Osteoblast (primary cell): ENCODE measurements around the gene PARD3. TPM values are rescaled to one million over a fixed set of nuclear protein-coding genes. Genes with fewer than 3 reads are reported as not detected.

Source experiments
- DNase-seq: peaks from one replicate; pipeline ENCODE4 v3.0.0; 2011; ENCODE audit warnings: low spot score, mixed read lengths; ENCODE audit not compliant: insufficient read length; ENCODE audit errors: missing footprints
- H2AFZ ChIP-seq: 2 replicates; pipeline ENCODE4 v1.6.0; 2011; ENCODE audit warnings: mild to moderate bottlenecking, low read length
- H3K27ac ChIP-seq: 2 replicates; pipeline ENCODE4 v1.5.1; 2011; ENCODE audit warnings: mild to moderate bottlenecking, low read depth, low read length, moderate library complexity
- H3K27me3 ChIP-seq: 2 replicates; pipeline ENCODE4 v1.6.0; 2012; ENCODE audit warnings: mild to moderate bottlenecking, control low read depth, inconsistent platforms, low read length, moderate library complexity; ENCODE audit not compliant: insufficient read depth
- H3K36me3 ChIP-seq: 2 replicates; pipeline ENCODE4 v1.5.1; 2011; ENCODE audit warnings: mild to moderate bottlenecking, low read length, control low read depth, moderate library complexity; ENCODE audit not compliant: insufficient read depth
- H3K4me1 ChIP-seq: 2 replicates; pipeline ENCODE4 v1.5.1; 2011; ENCODE audit warnings: mild to moderate bottlenecking, low read length, control low read depth, moderate library complexity; ENCODE audit not compliant: insufficient read depth
- H3K4me2 ChIP-seq: 2 replicates; pipeline ENCODE4 v1.6.0; 2011; ENCODE audit warnings: mild to moderate bottlenecking, low read length; ENCODE audit not compliant: insufficient read depth
- H3K4me3 ChIP-seq: fragments of 200-600 bp; sonication (generic); 3 replicates; pipeline ENCODE4 v1.5.1; 2012; ENCODE audit warnings: mild to moderate bottlenecking, low read length, inconsistent platforms; ENCODE audit not compliant: insufficient read depth
- H3K79me2 ChIP-seq: 2 replicates; pipeline ENCODE4 v1.6.0; 2012; ENCODE audit warnings: mild to moderate bottlenecking, low read length, control low read depth, inconsistent platforms; ENCODE audit not compliant: insufficient read depth
- H3K9me3 ChIP-seq: 2 replicates; pipeline ENCODE4 v1.5.1; 2011; ENCODE audit warnings: low read depth, low read length, control low read depth
- H4K20me1 ChIP-seq: 2 replicates; pipeline ENCODE4 v1.6.0; 2012; ENCODE audit warnings: mild to moderate bottlenecking, low read length, control low read depth; ENCODE audit not compliant: insufficient read depth
- CTCF ChIP-seq: IDR thresholded peaks from 2 replicates; pipeline ENCODE4 v1.5.1; 2011; ENCODE audit warnings: mild to moderate bottlenecking, low read depth, low read length, moderate library complexity; ENCODE audit errors: extremely low read depth
- total RNA-seq: library from RNA; depleted of rRNA; stranded (reverse); fragments of >200 nt; gene quantifications from 2 replicates; pipeline ENCODE4 v1.2.3, GENCODE V29; 2012

PARD3 gene
- total RNA-seq, 1 donor = 71.7 TPM

GRCh38 chr10:34343764-34344163, 471.3 kb downstream of the PARD3 start:
- Histone ChIP-seq H3K36me3 (no peaks in the 10 kb centered on the region), H3K79me2 (no peaks in the 10 kb centered on the region), H4K20me1 (no peaks in the 10 kb centered on the region), H3K4me1 (peaks cover 26% of the 10 kb centered on the region), H2AFZ (no peak overlapping the region), H3K27me3 (no peaks in the 10 kb centered on the region), H3K9me3 (no peaks in the 10 kb centered on the region), H3K4me2 (no peak overlapping the region), H3K4me3 (no peak overlapping the region), H3K27ac (no peak overlapping the region)
- TF ChIP-seq CTCF = no peak
- no peak for DNase-seq

GRCh38 chr10:34341473-34341872, 473.6 kb downstream of the PARD3 start:
- peak overlapping the region; percentile 3 for H3K27ac ChIP-seq
- no peaks in the 10 kb centered on the region for H3K9me3 ChIP-seq
- no peaks in the 10 kb centered on the region for H3K79me2 ChIP-seq
- H2AFZ ChIP-seq = no peak overlapping the region
- peaks cover 31% of the 10 kb centered on the region for H3K4me1 ChIP-seq
- peak overlapping the region; percentile 44 for H3K4me2 ChIP-seq
- H3K36me3 ChIP-seq = no peaks in the 10 kb centered on the region
- no peak for TF ChIP-seq CTCF
- DNase-seq = no peak
- no peak overlapping the region for H3K4me3 ChIP-seq
- H4K20me1 ChIP-seq = no peaks in the 10 kb centered on the region
- no peaks in the 10 kb centered on the region for H3K27me3 ChIP-seq

GRCh38 chr10:34340934-34341333, 474.2 kb downstream of the PARD3 start:
- DNase-seq = no peak
- Histone ChIP-seq H3K4me2 (peak overlapping the region; percentile 44), H3K4me3 (no peak overlapping the region), H3K36me3 (no peaks in the 10 kb centered on the region), H3K9me3 (no peaks in the 10 kb centered on the region), H2AFZ (no peak overlapping the region), H3K27me3 (no peaks in the 10 kb centered on the region), H3K4me1 (peaks cover 33% of the 10 kb centered on the region), H3K79me2 (no peaks in the 10 kb centered on the region), H4K20me1 (no peaks in the 10 kb centered on the region), H3K27ac (peak overlapping the region; percentile 3)
- no peak for TF ChIP-seq CTCF

GRCh38 chr10:34339816-34340553, 475.1 kb downstream of the PARD3 start:
- Histone ChIP-seq H3K4me3 (peak overlapping the region; percentile 23), H3K36me3 (no peaks in the 10 kb centered on the region), H3K27me3 (no peaks in the 10 kb centered on the region), H4K20me1 (no peaks in the 10 kb centered on the region), H2AFZ (peak overlapping the region; percentile 26), H3K4me1 (peaks cover 33% of the 10 kb centered on the region), H3K4me2 (peak overlapping the region; percentile 60), H3K27ac (peak overlapping the region; percentile 13), H3K9me3 (no peaks in the 10 kb centered on the region), H3K79me2 (no peaks in the 10 kb centered on the region)
- DNase-seq = no peak
- TF ChIP-seq CTCF = no peak
